Hematopoietic multipotent progenitor cell (in vitro differentiated cells): ENCODE results near the gene KANTR. TPM values are rescaled to one million over a fixed set of nuclear protein-coding genes. Genes with fewer than 3 reads are reported as not detected.

Experiments used
- DNase-seq, 3 donors: peaks; one replicate each; pipeline ENCODE4 v3.0.0-alpha.2; 2011 to 2015; ENCODE audit warnings: low read depth in 2 of 3, low spot score in 2 of 3
- total RNA-seq: library from RNA; depleted of rRNA; stranded (reverse); fragments of >200 nt; gene quantifications from one replicate; pipeline ENCODE4 v1.2.3, GENCODE V29; 2012

The KANTR gene
- total RNA-seq, 1 donor: 40.1 TPM

DNA sequence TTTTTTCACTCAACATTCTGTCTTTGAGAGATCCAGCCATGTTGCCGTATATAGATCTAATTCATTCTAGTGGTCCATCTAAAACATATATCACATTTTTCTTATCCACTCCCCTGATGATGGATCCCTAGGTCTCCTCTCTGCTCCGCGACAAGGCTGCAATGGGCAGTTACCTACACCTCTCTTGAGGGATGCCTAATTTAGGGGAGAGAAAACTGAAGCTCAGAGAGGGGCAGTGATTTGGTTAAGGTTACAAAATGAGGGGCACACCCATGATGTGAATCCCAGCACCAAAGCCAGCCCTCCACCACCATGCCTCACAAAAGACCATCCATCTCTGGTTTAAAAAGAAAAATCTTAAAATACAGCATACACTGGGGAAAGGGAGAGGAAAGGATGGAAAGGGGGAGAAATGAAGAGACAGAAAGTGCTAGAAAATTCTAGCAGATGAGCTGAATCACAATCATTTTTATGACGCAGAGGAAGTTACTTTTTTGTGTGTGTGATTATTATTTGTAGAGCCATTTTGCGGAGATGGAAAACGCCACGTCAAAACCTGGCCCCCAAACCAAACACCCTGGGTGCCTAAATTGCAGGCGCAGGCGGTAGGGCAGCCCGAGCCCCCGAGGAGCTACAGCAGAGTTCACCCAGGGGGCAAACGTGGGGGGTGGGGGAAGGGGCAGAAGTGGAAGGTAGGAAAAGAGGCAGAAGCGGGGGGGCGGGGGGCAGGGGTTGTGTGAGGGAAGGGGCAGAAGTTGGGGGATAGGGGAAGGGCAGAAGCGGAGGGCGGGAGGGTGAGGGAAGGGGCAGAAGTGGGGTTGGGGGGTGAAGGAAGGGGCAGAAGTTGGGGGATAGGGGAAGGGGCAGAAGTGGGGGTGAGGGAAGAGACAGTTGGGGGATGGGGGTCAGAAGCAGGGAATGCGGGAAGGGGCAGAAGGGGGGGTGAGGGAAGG, 13.0 kb upstream of the KANTR start:
- DNase-seq: no peak

DNA sequence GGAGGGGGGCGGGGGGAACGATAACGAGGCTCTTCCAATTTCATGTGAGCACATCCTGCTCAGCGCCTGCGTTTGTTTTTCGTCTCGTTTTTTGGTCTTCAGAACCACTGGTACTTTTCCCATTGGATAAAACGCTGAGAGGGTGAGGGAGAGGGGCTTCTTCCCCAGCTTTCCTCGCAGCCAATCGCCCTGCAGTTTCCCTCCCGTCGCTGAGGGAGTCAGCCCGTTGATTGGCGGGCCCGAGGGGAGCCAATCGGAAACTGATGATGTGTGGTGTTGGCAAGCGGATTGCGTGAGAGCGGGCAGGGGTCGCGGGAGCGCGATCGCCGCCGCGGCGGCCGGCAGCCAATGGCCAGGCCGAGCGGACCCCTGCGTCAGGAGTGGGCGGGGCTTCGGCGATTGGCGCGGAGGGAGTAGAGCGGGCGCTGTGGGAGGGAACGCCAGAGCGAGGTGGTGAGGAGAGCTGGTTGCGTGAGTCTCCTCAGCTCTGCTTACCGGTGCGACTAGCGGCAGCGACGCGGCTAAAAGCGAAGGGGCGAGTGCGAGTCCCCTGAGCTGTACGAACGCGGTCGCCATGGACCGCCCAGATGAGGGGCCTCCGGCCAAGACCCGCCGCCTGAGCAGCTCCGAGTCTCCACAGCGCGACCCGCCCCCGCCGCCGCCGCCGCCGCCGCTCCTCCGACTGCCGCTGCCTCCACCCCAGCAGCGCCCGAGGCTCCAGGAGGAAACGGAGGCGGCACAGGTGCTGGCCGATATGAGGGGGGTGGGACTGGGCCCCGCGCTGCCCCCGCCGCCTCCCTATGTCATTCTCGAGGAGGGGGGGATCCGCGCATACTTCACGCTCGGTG, 11.8 kb upstream of the KANTR start, which contains the start of gene TSPYL2:
TSPYL2 (plus strand) TSS at position 443 of the 848 bp plus-strand sequence; CDS start at position 575, 132 bp downstream.
- peak; percentile 74 to 97 (median 93) for DNase-seq

DNA sequence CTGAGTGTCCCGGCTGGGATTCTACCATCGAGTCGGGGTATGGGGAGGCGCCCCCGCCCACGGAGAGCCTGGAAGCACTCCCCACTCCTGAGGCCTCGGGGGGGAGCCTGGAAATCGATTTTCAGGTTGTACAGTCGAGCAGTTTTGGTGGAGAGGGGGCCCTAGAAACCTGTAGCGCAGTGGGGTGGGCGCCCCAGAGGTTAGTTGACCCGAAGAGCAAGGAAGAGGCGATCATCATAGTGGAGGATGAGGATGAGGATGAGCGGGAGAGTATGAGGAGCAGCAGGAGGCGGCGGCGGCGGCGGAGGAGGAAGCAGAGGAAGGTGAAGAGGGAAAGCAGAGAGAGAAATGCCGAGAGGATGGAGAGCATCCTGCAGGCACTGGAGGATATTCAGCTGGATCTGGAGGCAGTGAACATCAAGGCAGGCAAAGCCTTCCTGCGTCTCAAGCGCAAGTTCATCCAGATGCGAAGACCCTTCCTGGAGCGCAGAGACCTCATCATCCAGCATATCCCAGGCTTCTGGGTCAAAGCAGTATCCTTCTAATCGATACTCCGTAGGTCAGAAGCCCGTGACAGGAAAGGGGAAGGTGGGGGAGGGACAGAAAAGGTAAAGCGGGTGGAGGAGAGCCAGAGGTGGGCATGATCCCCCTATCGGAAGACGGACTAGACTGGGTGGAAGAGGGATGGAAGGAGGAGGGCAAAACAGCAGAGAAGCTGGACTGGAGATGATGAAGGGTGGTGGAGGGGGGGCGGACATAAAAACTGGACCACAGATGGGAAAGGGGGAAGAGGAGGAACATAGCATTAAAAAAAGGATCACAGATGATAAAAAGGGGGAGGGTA, 10.9 kb upstream of the KANTR start:
- DNase-seq: no peak

DNA sequence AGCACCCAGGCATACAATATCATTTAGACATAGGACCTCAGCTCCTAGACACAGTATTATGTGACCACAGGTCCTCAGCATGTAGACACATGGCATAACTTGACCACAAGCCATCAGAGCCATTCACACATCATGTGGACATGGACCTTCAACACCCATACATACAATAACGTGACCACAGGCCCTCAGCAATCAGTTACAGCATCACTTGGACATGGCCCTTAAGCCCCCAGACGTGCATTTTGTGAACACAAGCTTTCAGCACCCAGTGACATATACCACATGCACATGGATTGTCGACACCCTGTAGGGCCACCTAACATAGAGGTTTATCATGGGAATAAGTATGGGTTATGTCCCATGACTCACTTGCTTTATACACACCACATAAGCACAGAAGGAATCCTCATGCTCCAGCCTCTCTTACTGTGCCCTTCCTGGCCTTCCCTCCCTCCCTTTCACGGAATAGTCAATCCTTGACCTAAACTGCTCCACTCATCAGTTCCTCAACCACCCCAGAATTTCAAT, 9.8 kb upstream of the KANTR start:
- DNase-seq: no peak

DNA sequence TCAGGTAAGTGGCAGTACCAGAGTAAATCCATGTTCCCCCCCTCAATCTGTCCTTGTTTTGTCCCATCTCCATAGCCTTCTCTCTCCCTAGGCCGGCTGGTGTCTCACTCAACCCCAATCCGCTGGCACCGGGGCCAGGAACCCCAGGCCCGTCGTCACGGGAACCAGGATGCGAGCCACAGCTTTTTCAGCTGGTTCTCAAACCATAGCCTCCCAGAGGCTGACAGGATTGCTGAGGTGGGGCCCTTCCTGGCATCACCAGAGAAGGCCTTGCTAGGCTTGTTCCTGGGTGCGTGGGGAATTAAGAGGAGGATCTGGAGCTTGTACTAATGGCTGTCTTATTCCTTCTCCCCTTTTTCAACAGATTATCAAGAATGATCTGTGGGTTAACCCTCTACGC, 9.1 kb upstream of the KANTR start:
- no peak for DNase-seq

DNA sequence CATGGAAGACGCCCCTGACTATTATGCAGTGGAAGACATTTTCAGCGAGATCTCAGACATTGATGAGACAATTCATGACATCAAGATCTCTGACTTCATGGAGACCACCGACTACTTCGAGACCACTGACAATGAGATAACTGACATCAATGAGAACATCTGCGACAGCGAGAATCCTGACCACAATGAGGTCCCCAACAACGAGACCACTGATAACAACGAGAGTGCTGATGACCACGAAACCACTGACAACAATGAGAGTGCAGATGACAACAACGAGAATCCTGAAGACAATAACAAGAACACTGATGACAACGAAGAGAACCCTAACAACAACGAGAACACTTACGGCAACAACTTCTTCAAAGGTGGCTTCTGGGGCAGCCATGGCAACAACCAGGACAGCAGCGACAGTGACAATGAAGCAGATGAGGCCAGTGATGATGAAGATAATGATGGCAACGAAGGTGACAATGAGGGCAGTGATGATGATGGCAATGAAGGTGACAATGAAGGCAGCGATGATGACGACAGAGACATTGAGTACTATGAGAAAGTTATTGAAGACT, 8.2 kb upstream of the KANTR start:
- no peak for DNase-seq

DNA sequence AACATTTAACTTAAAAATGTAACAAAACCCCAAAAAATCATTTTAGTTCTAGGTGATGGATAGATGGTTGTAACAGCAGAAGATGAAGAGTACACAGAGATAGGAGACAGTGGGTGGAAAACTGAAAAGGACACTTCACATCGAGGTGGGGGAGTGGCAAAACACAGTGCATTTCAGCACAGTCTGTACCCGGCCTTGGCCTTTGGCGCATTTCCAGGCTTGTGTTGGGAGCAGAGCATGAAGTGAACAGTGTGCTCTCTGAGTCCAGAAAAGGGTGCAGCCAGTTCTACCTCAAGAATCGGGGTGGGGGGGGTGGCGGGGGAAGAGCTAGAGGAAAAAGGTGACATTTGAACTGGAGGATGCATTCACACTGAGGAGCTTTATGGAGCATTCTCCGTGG, 7.5 kb upstream of the KANTR start:
- DNase-seq: no peak

DNA sequence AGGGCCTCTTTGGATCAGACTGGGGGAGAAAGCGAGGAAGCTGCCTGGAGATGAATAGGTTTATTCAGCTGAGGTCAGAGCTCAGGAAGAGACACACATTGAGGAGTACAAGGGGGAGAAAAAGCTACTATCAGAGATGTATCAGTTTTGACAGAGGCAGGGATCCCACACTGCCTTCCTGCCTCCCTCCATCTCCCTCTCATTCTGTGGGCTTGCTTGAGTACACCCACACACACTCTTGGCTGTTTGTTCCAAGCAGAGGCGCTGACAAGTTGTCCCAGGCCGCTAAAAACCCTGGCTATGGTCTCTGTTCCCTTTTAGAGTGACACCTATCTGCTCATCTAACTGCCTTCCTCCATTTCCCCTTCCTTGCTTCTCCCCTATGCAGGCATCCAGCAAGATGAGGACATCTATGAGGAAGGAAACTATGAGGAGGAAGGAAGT, 6.5 kb upstream of the KANTR start:
- DNase-seq: no peak

DNA sequence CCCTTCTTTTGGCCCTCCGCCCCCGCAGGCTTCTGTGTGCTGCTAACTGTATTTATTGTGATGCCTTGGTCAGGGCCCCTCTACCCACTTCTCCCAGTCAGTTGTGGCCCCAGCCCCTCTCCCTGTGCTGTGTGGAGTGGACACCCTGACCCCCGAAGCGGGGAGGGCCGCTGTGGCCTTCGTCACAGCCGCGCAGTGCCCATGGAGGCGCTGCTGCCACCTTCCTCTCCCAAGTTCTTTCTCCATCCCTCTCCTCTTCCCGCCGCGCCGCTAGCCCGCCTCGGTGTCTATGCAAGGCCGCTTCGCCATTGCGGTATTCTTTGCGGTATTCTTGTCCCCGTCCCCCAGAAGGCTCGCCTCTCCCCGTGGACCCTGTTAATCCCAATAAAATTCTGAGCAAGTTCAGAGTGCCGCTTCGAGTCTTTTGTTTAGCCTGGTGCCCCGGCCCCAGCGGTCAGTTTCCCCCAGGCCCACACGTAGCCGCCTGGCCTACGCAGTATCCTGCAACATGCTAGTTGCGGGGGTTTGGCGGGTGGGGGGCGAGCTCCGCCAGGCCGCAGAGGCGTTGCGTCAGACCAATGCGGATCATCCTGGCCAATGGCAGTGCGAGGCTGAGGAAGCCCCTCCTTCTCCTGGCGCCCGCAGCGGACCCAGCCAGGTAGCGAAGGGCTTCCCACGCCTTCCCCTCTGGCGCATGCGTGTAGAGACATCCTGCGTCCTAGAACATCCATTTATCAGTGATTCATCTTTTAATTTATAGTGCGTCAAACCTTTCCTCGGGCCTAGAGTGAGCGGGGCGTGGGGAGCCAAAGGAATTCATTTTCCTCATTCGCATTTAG, 5.6 kb upstream of the KANTR start:
- peak; percentile 62 to 91 (median 84) for DNase-seq

DNA sequence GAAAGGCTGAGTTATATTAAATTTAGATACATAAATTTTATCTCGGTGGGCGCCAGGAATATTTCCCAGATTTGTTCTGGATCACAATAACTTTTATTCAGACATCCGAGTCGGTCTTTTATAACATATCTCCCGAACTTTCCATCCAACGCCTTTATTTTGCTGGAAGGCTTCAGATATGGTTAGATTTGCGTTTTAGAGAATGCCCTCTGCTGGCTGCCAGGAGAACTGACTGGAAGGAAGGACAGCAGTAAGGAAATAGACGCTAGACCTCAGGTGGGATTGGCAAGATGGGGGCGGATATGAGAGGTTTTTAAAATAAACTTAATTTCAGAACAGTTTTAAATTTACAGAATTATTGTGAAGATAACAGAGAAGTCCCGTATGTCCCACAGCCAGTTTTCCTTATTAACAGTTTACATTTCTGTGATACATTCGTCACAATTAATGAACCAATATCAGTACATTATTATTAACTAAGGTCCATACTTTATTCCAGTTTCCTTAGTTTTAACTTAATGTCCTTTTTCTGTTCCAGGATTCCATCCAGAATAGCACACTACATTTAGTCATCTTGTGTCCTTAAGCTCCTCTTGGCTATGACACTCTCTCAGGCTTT, 4.6 kb upstream of the KANTR start:
- DNase-seq: peak in 2 of 3 donors; percentile 44 to 64

DNA sequence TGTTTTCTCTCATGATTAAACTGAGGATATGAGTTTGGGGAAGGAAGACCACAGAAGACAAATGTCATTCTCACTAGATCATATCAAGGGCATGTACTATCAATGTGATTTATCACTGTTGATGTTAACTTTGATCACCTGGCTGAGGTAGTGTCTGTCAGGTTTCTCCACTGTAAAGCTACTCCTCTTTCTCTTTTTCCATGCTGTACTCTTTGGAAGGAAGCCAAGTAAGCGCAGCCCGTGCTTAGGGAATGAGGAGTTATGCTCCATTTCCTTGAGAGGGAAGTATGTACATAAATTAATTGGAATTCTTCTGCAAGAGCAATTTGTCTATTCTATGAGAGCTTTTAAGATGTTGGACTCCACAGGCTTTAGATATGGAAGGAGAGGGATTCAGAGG, 4.0 kb upstream of the KANTR start:
- DNase-seq: no peak

DNA sequence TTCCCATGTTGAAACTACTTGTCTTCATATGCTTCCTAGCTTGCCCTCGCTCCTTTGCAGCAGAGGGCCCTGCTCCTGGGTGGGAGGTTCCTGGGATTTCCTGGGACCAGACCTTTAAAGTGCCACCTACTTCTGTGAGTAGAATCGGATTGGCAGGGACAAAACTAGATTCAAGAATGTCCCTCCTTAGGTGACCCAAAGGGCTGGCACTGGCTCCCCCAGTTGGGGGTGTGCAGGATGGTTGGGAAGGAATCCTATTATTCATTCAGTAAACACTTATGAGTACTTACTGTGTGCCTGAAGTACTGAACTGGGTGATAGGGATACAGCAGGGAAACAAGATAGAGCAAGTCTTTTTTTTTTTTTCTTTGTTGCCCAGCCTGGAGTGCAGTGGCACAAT, 2.6 kb upstream of the KANTR start:
- DNase-seq: no peak

DNA sequence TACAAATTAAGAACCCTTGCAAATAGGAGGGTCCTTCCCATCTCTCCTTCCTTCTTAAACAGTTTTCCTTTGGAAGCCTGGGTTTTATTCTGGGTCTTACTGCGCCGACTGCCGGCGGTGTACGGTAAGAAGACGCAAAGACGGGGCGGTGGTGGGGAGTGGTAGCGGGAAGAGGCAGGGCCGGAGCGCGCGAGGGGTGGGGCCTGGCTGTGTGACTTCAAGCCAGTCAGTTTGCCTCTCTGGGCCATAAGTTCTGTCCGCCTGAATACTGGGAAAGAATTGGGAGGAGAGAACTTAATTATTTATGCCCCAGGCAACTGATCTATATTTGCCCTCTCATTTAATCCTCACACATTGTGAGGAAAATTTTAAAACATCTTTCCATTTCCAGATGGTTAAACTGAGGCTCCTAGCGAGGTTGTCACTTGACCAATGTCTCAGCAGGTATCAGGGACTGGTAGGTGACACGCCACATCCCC, 726 bp upstream of the KANTR start:
- peak in 2 of 3 donors; percentile 56 to 79 for DNase-seq

DNA sequence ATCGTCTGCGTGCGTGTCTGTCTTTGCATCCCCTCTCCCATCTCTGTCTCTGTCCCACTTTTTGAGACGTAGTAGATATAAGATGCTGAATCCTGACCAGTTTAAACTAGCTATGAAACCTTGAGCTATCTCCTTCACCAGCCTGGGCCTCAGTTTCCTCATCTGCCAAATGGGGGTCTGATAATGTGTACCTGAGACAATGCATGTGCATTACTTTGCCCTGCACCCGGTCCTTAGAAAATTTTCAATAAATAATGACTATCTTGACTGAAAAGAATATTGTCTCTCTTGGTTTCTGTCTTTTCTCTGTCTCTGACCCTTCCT, 602 bp downstream of the KANTR start:
- no peak for DNase-seq

DNA sequence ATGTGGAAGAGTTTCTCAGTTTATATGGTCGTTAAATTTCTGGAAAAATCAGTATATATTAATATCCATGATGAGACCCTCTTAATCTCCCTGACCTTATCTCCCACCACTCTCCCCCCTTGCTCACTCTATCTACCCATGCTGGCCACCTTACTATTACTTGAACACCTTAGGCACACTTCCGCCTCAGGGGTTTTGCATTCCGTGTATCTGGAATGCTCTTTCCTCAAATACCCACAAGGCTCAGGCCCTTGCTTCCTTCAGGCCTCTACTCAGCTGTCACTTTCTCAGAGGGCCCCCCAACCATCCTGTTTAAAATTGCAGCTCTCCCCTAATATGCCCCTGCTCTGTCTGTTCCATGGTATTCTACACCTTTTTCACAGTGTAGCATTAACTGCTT, 1.9 kb downstream of the KANTR start:
- DNase-seq: no peak

DNA sequence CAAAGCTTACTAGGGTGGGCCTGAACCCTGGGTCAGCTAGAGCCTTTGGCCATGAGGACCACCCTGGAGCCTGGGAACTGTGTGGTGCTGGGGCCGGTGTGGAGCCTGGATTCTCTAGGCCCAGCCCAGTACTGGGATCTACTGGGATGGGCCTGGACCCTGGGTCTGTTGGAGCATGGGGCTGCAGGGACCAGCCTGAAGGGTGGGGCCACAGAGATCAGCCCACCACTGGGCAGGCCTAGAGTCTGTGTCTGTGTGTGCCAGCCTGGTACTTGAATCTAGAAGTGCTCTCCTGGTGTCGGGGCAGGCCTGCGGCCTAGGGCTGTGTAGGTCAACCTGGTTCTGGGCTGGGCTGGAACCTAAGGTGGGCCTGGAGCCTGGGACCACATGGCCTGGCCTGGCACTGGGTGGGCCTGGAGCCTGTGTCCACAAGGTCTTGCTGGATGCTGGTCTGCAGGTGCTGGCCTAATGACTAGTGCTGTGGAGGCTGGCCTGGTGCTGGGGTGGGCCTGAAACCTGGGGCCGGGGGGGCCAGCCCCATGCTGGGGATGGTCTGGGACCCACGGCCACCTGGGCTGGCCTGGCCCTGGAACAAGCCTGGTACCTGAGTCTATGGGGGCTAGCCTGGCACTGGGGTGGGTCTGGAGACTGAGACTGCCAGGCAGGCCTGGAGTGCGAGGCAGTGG, 21.1 kb downstream of the KANTR start:
- DNase-seq: no peak

DNA sequence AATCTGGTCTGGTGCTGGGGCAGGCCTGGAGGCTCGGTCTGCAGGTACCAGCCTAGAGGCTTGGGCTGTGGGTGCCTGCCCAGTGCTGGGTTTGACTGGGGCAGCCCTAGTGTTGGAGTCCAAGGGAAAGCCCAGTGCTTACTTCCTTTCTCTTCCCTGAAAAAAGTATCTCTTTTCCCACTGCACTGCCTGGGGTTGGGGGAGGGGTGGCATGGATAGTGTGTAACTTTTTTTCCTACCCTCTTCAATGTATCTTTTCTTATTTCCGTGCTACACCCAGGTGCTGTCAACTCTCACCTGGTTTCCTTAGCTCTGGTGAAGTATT, 21.6 kb downstream of the KANTR start:
- DNase-seq: no peak

DNA sequence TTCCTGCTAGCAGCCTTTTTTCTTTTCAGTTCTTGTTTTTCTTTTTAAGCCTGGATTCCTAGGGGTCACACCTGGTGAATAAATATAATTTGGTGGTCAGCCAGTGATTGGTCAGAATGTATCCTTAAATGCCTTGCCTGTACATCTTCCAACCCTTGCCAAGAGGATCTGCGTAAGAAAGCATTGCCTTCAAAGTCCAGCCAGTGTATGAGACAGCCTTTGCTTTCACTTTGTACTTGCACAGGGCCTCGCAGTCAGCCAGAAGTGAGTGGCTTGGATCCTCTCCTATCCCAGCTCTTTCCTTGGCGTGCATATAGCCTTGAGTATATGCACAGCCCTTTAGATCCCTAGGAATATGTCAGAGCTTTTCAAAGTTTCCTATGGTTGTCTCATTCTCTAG, 22.2 kb downstream of the KANTR start:
- DNase-seq: no peak
